ENCODE measurements around the gene ACADVL. TPM values are rescaled to one million over a fixed set of nuclear protein-coding genes. Genes with fewer than 3 reads are reported as not detected.

The ACADVL gene
- total RNA-seq, 1 donor from 2014 or later = 385 TPM

GRCh38 chr17:7252176-7253043 is 32.7 kb downstream of the ACADVL start, which contains the start of gene ELP5:
Gene ELP5, plus strand, starts transcription at chr17:7252215. Its CDS starts 336 bp downstream, at chr17:7252551.
- DNase-seq = peak; percentile 97

GRCh38 chr17:7253082-7253481 is 33.3 kb downstream of the ACADVL start:
- DNase-seq = no peak

- no peak for DNase-seq
Observed at GRCh38 chr17:7254511-7254910, 34.8 kb downstream of the ACADVL start.

- DNase-seq = no peak
Observed at GRCh38 chr17:7256766-7257456, 37.2 kb downstream of the ACADVL start.

GRCh38 chr17:7258731-7259554 is 39.2 kb downstream of the ACADVL start:
- DNase-seq = no peak

GRCh38 chr17:7259555-7259889 is 39.8 kb downstream of the ACADVL start:
- no peak for DNase-seq

- no peak for DNase-seq
Observed at GRCh38 chr17:7260151-7260550, 40.4 kb downstream of the ACADVL start.

- DNase-seq = no peak
Observed at GRCh38 chr17:7260651-7261378, 41.1 kb downstream of the ACADVL start.

- DNase-seq = no peak
Observed at GRCh38 chr17:7261379-7262191, 41.8 kb downstream of the ACADVL start.

GRCh38 chr17:7262192-7262934 is 42.6 kb downstream of the ACADVL start, which contains the start of gene CLDN7:
Gene CLDN7, minus strand, starts transcription at chr17:7262478. Its CDS starts 435 bp downstream, at chr17:7262043.
- no peak for DNase-seq

GRCh38 chr17:7262935-7263800 is 43.4 kb downstream of the ACADVL start:
- no peak for DNase-seq

- DNase-seq = no peak
Observed at GRCh38 chr17:7263801-7264078, 44.0 kb downstream of the ACADVL start.

GRCh38 chr17:7266784-7267183 is 47.0 kb downstream of the ACADVL start:
- DNase-seq = no peak

Other genes with a start within 250 kb of the ACADVL start
- gene ALOX12, start 223.9 kb upstream of the ACADVL start, total RNA-seq = not detected in 2 replicates
- gene RNASEK, start 207.3 kb upstream of the ACADVL start, total RNA-seq = 28.1 and 47.9 TPM in 2 replicates
- gene BCL6B, start 196.9 kb upstream of the ACADVL start, total RNA-seq = 86.6 and 140 TPM in 2 replicates
- 1.7 and 2.2 TPM in 2 replicates for gene SLC16A13, start 183.9 kb upstream of the ACADVL start, total RNA-seq
- gene SLC16A11, start 175.8 kb upstream of the ACADVL start, total RNA-seq = 1.1 and 1.5 TPM in 2 replicates
- 0.60 and 1.5 TPM in 2 replicates for gene CLEC10A, start 139.7 kb upstream of the ACADVL start, total RNA-seq
- not detected in 2 replicates for gene ASGR2, start 105.1 kb upstream of the ACADVL start, total RNA-seq
- gene ASGR1, start 40.6 kb upstream of the ACADVL start, total RNA-seq = 9.5 and 18.2 TPM in 2 replicates
- gene DLG4, start 102 bp upstream of the ACADVL start, total RNA-seq = 13.4 and 21.5 TPM in 2 replicates
- gene DVL2, start 14.6 kb downstream of the ACADVL start, total RNA-seq = 32.8 and 45.7 TPM in 2 replicates
- gene PHF23, start 19.5 kb downstream of the ACADVL start, total RNA-seq = 41.4 and 42.8 TPM in 2 replicates
- 148 and 196 TPM in 2 replicates for gene GABARAP, start 22.5 kb downstream of the ACADVL start, total RNA-seq
- 25.2 and 56.5 TPM in 2 replicates for gene CTDNEP1, start 31.8 kb downstream of the ACADVL start, total RNA-seq
- gene ELP5, start 32.3 kb downstream of the ACADVL start, total RNA-seq = 33.0 and 52.2 TPM in 2 replicates
- 2.4 and 5.3 TPM in 2 replicates for gene CLDN7, start 42.5 kb downstream of the ACADVL start, total RNA-seq
- 0.28 and 0.34 TPM in 2 replicates for gene SLC2A4, start 61.8 kb downstream of the ACADVL start, total RNA-seq
- gene YBX2, start 74.7 kb downstream of the ACADVL start, total RNA-seq = 0.17 TPM in 1 of 2 replicates, not detected in the other
- gene EIF5A, start 87.7 kb downstream of the ACADVL start, total RNA-seq = 416 and 525 TPM in 2 replicates
- 45.2 and 45.6 TPM in 2 replicates for gene GPS2, start 95.4 kb downstream of the ACADVL start, total RNA-seq
- 17.3 and 23.3 TPM in 2 replicates for gene NEURL4, start 109.4 kb downstream of the ACADVL start, total RNA-seq
- gene ACAP1, start 116.6 kb downstream of the ACADVL start, total RNA-seq = not detected in 2 replicates
- 2.6 and 3.2 TPM in 2 replicates for gene KCTD11, start 132.2 kb downstream of the ACADVL start, total RNA-seq
- gene TMEM95, start 135.2 kb downstream of the ACADVL start, total RNA-seq = not detected in 2 replicates
- gene TNK1, start 161.2 kb downstream of the ACADVL start, total RNA-seq = 2.2 and 3.6 TPM in 2 replicates
- 21.3 and 34.1 TPM in 2 replicates for gene PLSCR3, start 174.6 kb downstream of the ACADVL start, total RNA-seq
- 59.2 and 112 TPM in 2 replicates for gene TMEM256, start 184.2 kb downstream of the ACADVL start, total RNA-seq
- 2.7 and 5.5 TPM in 2 replicates for gene NLGN2, start 187.9 kb downstream of the ACADVL start, total RNA-seq
- not detected in 2 replicates for gene SPEM1, start 200.4 kb downstream of the ACADVL start, total RNA-seq
- not detected in 2 replicates for gene SPEM2, start 205.7 kb downstream of the ACADVL start, total RNA-seq
- gene SPEM3, start 208.9 kb downstream of the ACADVL start, total RNA-seq = not detected in 2 replicates
- 11.3 and 12.9 TPM in 2 replicates for gene TMEM102, start 215.5 kb downstream of the ACADVL start, total RNA-seq
- gene FGF11, start 219.6 kb downstream of the ACADVL start, total RNA-seq = 0.28 and 0.51 TPM in 2 replicates
- gene CHRNB1, start 225.1 kb downstream of the ACADVL start, total RNA-seq = 4.6 and 5.8 TPM in 2 replicates

All from dermis blood vessel endothelial cell (primary cell).